ENCODE results near the gene RGS14. TPM values are rescaled to one million over a fixed set of nuclear protein-coding genes. Genes with fewer than 3 reads are reported as not detected.

The RGS14 gene
- total RNA-seq, 1 experiment from 2014 or later, result 36.5 TPM

GRCh38 chr5:177378884-177379883, 21.5 kb downstream of the RGS14 start:
- peak; percentile 68 for DNase-seq (ENCODE audit: low spot score)

- no peak for DNase-seq (ENCODE audit: low spot score)
Measured at GRCh38 chr5:177380805-177381126, 23.0 kb downstream of the RGS14 start.

GRCh38 chr5:177382423-177383029, 24.8 kb downstream of the RGS14 start:
- DNase-seq (ENCODE audit: low spot score), result no peak

- DNase-seq (ENCODE audit: low spot score), result no peak
Measured at GRCh38 chr5:177383181-177383580, 25.5 kb downstream of the RGS14 start.

- DNase-seq (ENCODE audit: low spot score), result no peak
Measured at GRCh38 chr5:177384134-177384533, 26.4 kb downstream of the RGS14 start, which contains the start of gene SLC34A1. Gene SLC34A1 (plus strand): TSS chr5:177384434. CDS start chr5:177385742, 1,308 bp downstream.

- DNase-seq (ENCODE audit: low spot score), result no peak
Measured at GRCh38 chr5:177385720-177386119, 28.0 kb downstream of the RGS14 start.

GRCh38 chr5:177386542-177386941, 28.8 kb downstream of the RGS14 start:
- DNase-seq (ENCODE audit: low spot score), result no peak

GRCh38 chr5:177387405-177387804, 29.7 kb downstream of the RGS14 start:
- no peak for DNase-seq (ENCODE audit: low spot score)

- no peak for DNase-seq (ENCODE audit: low spot score)
Measured at GRCh38 chr5:177388521-177389052, 30.9 kb downstream of the RGS14 start.

- peak; percentile 93 for DNase-seq (ENCODE audit: low spot score)
Measured at GRCh38 chr5:177389241-177390169, 31.8 kb downstream of the RGS14 start.

GRCh38 chr5:177390363-177391300, 32.9 kb downstream of the RGS14 start:
- DNase-seq (ENCODE audit: low spot score), result peak; percentile 93

GRCh38 chr5:177392765-177393164, 35.0 kb downstream of the RGS14 start:
- DNase-seq (ENCODE audit: low spot score), result no peak

- DNase-seq (ENCODE audit: low spot score), result no peak
Measured at GRCh38 chr5:177393206-177393765, 35.6 kb downstream of the RGS14 start.

- no peak for DNase-seq (ENCODE audit: low spot score)
Measured at GRCh38 chr5:177393990-177394389, 36.3 kb downstream of the RGS14 start.

- no peak for DNase-seq (ENCODE audit: low spot score)
Measured at GRCh38 chr5:177396078-177396477, 38.4 kb downstream of the RGS14 start.

- no peak for DNase-seq (ENCODE audit: low spot score)
Measured at GRCh38 chr5:177396807-177397206, 39.1 kb downstream of the RGS14 start.

GRCh38 chr5:177397875-177398390, 40.2 kb downstream of the RGS14 start:
- DNase-seq (ENCODE audit: low spot score), result no peak

GRCh38 chr5:177399997-177400868, 42.5 kb downstream of the RGS14 start, which contains the start of gene PFN3:
Gene PFN3 (minus strand): TSS chr5:177400661. CDS start chr5:177400576, 85 bp downstream.
- no peak for DNase-seq (ENCODE audit: low spot score)

Data from A172 (cell line).